Dermis lymphatic vessel endothelial cell (primary cell): Measurements from ENCODE around the gene GOLGA8S. TPM values are rescaled to one million over a fixed set of nuclear protein-coding genes. Genes with fewer than 3 reads are reported as not detected.

ENCODE experiments used
- total RNA-seq: library from RNA; depleted of rRNA; stranded (reverse); fragments of >200 nt; gene quantifications from 2 replicates; pipeline ENCODE4 v1.2.1, GENCODE V29; 2014

GOLGA8S gene, protein sequence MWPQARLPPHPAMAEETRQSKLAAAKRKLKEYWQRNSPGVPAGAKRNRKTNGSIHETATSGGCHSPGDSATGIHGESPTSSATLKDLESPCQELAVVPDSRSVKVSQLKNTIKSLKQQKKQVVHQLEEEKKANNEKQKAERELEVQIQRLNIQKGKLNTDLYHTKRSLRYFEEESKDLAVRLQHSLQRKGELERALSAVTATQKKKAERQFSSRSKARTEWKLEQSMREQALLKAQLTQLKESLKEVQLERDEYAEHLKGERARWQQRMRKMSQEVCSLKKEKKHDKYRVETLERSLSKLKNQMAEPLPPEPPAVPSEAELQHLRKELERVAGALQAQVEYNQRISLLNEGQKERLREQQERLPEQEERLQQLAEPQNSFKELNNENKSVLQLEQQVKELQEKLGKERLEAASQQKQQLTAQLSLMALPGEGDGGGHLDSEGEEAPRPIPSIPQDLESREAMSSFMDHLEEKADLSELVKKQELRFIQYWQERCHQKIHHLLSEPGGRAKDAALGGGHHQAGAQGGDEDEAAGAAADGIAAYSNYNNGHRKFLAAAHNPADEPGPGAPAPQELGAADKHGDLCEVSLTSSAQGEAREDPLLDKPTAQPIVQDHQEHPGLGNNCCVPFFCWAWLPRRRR
- under 0.01 TPM in 2 replicates for total RNA-seq

DNA sequence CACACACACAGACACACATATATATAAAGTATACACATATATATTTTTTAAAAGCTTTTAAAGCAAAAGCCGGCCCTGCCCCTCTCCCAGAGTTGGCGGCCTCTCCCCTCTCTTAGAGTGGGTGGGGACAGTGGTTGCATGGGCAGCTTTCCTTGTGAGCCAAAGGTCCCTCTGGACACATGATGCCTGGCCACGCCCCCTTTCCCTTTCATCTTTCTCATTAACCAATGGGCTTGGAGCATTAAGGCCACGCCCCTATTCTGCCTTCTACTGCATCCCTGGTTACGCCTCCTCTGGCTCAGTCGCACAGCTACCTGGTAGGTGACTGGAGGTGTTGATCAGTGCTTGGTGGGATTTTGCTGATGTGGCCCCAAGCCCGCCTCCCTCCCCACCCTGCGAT, at the start of gene GOLGA8S:
Gene GOLGA8S (plus strand): TSS at position 301 of the 400 bp plus-strand sequence. CDS start 62 bp downstream, at position 363.

DNA sequence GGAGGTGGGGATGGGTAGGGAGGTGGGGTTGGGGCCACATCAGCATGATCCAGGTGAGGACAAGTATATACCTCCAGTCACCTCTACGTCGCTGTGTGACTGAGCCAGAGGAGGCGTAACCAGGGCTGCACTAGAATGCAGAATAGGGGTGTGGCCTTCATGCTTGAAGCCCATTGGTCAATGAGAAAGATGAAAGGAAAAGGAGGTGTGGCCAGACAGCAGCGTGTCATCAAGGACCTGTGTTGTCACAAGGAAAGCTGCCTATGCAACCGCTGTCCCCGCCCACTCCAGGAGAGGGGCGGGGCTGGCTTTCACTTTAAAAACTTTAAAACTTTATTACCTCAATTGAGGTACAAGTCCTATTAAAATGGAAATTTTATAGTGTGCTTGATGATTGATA, 20.5 kb upstream of the GOLGA8S start, which contains the start of gene GOLGA6L26:
Gene GOLGA6L26 (minus strand): TSS at position 101 of the 400 bp plus-strand sequence. CDS start 61 bp downstream, at position 40.

Other genes starting within 250 kb of the GOLGA8S start
- not detected in 2 replicates for gene GOLGA6L1, start 217.9 kb upstream of the GOLGA8S start, total RNA-seq
- not detected in 2 replicates for gene GOLGA6L26, start 20.6 kb upstream of the GOLGA8S start, total RNA-seq
- gene GOLGA6L2, start 92.5 kb downstream of the GOLGA8S start, total RNA-seq: not detected in 2 replicates
- gene MKRN3, start 210.9 kb downstream of the GOLGA8S start, total RNA-seq: under 0.01 and 0.65 TPM in 2 replicates